SK-N-SH treated with all-trans-retinoic acid at 6 μM for 48 hours (cell line): ENCODE data around the gene SH3BGRL2.
"Not testable (repeated sequence)": the region's sequence is repeated elsewhere in the genome, so short reads cannot be mapped to it uniquely, and the experiment has no call there.

ENCODE experiments used
- ATAC-seq: fragments of 200-7000 bp; cut with Tn5 transposase; 3 replicates; pipeline ENCODE4 v1.9.1; 2020; ENCODE audit warnings: mild to moderate bottlenecking, moderate library complexity
- ARNTL ChIP-seq: fragments of 450-650 bp; formaldehyde crosslinking; IDR thresholded peaks from 2 replicates; pipeline ENCODE4 v1.5.0; 2020; ENCODE audit warnings: low read depth, mild to moderate bottlenecking, moderate library complexity, borderline replicate concordance
- BACH2 ChIP-seq: fragments of 250-450 bp; sonication (Bioruptor Pico); IDR thresholded peaks from 2 replicates; pipeline ENCODE4 v1.9.0; 2021; ENCODE audit warnings: mild to moderate bottlenecking, borderline replicate concordance
- CSDC2 ChIP-seq: fragments of 250-450 bp; sonication (Bioruptor Pico); IDR thresholded peaks from 2 replicates; pipeline ENCODE4 v1.5.0; 2020; ENCODE audit warnings: mild to moderate bottlenecking, moderate library complexity
- CSRNP3 ChIP-seq: fragments of 250-450 bp; sonication (Bioruptor Pico); IDR thresholded peaks from 2 replicates; pipeline ENCODE4 v1.5.1; 2021; ENCODE audit warnings: mild to moderate bottlenecking, moderate library complexity
- ESRRG ChIP-seq: fragments of 250-450 bp; sonication (Bioruptor Pico); IDR thresholded peaks from 2 replicates; pipeline ENCODE4 v1.6.1; 2021; ENCODE audit warnings: mild to moderate bottlenecking
- GLIS3 ChIP-seq: fragments of 250-450 bp; sonication (Bioruptor Pico); IDR thresholded peaks from 2 replicates; pipeline ENCODE4 v1.5.0; 2020; ENCODE audit warnings: mild to moderate bottlenecking, moderate library complexity
- ISL1 ChIP-seq: fragments of 250-450 bp; sonication (Bioruptor Pico); IDR thresholded peaks from 2 replicates; pipeline ENCODE4 v2.1.2; 2022; ENCODE audit warnings: mild to moderate bottlenecking, moderate library complexity
- OSR1 ChIP-seq: fragments of 250-450 bp; sonication (Bioruptor Pico); IDR thresholded peaks from 2 replicates; pipeline ENCODE4 v1.8.0; 2022; ENCODE audit warnings: moderate library complexity, mild to moderate bottlenecking, inconsistent platforms
- PPARA ChIP-seq: fragments of 250-450 bp; sonication (Bioruptor Pico); IDR thresholded peaks from 2 replicates; pipeline ENCODE4 v1.5.0; 2020; ENCODE audit warnings: mild to moderate bottlenecking, borderline replicate concordance
- RARB ChIP-seq: fragments of 250-450 bp; sonication (Bioruptor Pico); IDR thresholded peaks from 2 replicates; pipeline ENCODE4 v1.8.0; 2021; ENCODE audit warnings: mild to moderate bottlenecking, moderate library complexity
- SNAI2 ChIP-seq: fragments of 250-450 bp; sonication (Bioruptor Pico); IDR thresholded peaks from 2 replicates; pipeline ENCODE4 v1.5.0; 2020; ENCODE audit warnings: mild to moderate bottlenecking, moderate library complexity
- TOX ChIP-seq: fragments of 250-450 bp; sonication (Bioruptor Pico); IDR thresholded peaks from 2 replicates; pipeline ENCODE4 v1.8.0; 2021; ENCODE audit warnings: mild to moderate bottlenecking, moderate library complexity, borderline replicate concordance
- TSHZ2 ChIP-seq: fragments of 250-450 bp; sonication (Bioruptor Pico); IDR thresholded peaks from 2 replicates; pipeline ENCODE4 v1.5.0; 2020; ENCODE audit warnings: mild to moderate bottlenecking, moderate library complexity
- ZC3H10 ChIP-seq: fragments of 250-450 bp; sonication (Bioruptor Pico); IDR thresholded peaks from 2 replicates; pipeline ENCODE4 v1.5.1; 2021; ENCODE audit warnings: mild to moderate bottlenecking, moderate library complexity
- ZFP3 ChIP-seq: fragments of 250-450 bp; sonication (Bioruptor Pico); IDR thresholded peaks from 2 replicates; pipeline ENCODE4 v1.5.0; 2020; ENCODE audit warnings: mild to moderate bottlenecking, moderate library complexity
- ZFP30 ChIP-seq: fragments of 450-650 bp; formaldehyde crosslinking; IDR thresholded peaks from 2 replicates; pipeline ENCODE4 v1.5.0; 2022; ENCODE audit warnings: mild to moderate bottlenecking, moderate library complexity
- ZNF70 ChIP-seq: fragments of 450-650 bp; formaldehyde crosslinking; IDR thresholded peaks from 2 replicates; pipeline ENCODE4 v1.5.0; 2020; ENCODE audit warnings: mild to moderate bottlenecking, moderate library complexity
- TF ChIP-seq, protein P1 (sequence below): fragments of 250-450 bp; sonication (Bioruptor Pico); IDR thresholded peaks from 2 replicates; pipeline ENCODE4 v1.8.0; 2020; ENCODE audit warnings: mild to moderate bottlenecking, moderate library complexity, borderline replicate concordance
- TF ChIP-seq, protein P2 (sequence below): fragments of 250-450 bp; sonication (Bioruptor Pico); IDR thresholded peaks from 2 replicates; pipeline ENCODE4 v1.8.0; 2021; ENCODE audit warnings: low read depth, mild to moderate bottlenecking, moderate library complexity, borderline replicate concordance

Gene SH3BGRL2

GRCh38 chr6:79742030-79742429 is 110.9 kb downstream of the SH3BGRL2 start:
- ATAC-seq: no peak
- no peak for TF ChIP-seq TOX (CRISPR knock-in tag)
- no peak for TF ChIP-seq CSRNP3

GRCh38 chr6:79745282-79745681 is 114.2 kb downstream of the SH3BGRL2 start:
- not testable (repeated sequence) for ATAC-seq

DNA sequence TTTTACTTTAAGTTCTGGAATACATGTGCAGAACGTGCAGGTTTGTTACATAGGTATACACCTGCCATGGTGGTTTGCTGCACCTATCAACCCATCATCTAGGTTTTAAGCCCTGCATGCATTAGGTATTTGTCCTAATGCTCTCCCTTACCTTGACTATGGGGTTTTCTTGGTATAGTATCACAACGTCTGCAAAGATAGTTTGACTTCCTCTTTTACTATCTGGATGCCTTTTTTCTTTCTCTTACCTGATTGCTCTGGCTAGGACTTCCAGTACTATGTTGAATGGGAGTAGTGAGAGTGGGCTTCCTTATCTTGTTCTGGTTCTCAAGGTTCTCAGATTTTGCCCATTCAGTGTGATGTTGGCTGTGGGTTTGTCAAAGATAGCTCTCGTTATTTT is 115.2 kb downstream of the SH3BGRL2 start:
- ATAC-seq: not testable (repeated sequence)

- no peak for TF ChIP-seq BACH2 (CRISPR knock-in tag)
- no peak for TF ChIP-seq CSDC2 (CRISPR knock-in tag)
- no peak for TF ChIP-seq TSHZ2 (CRISPR knock-in tag)
- TF ChIP-seq ISL1: no peak
- TF ChIP-seq, protein P1, sequence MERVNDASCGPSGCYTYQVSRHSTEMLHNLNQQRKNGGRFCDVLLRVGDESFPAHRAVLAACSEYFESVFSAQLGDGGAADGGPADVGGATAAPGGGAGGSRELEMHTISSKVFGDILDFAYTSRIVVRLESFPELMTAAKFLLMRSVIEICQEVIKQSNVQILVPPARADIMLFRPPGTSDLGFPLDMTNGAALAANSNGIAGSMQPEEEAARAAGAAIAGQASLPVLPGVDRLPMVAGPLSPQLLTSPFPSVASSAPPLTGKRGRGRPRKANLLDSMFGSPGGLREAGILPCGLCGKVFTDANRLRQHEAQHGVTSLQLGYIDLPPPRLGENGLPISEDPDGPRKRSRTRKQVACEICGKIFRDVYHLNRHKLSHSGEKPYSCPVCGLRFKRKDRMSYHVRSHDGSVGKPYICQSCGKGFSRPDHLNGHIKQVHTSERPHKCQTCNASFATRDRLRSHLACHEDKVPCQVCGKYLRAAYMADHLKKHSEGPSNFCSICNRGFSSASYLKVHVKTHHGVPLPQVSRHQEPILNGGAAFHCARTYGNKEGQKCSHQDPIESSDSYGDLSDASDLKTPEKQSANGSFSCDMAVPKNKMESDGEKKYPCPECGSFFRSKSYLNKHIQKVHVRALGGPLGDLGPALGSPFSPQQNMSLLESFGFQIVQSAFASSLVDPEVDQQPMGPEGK (CRISPR knock-in tag): no peak
- TF ChIP-seq ZFP3 (CRISPR knock-in tag): no peak
- no peak for TF ChIP-seq TOX (CRISPR knock-in tag)
- TF ChIP-seq SNAI2 (CRISPR knock-in tag): no peak
- TF ChIP-seq CSRNP3: no peak
- no peak for TF ChIP-seq ZFP30 (CRISPR knock-in tag)
- no peak for TF ChIP-seq ARNTL (CRISPR knock-in tag)
- TF ChIP-seq, protein P2, sequence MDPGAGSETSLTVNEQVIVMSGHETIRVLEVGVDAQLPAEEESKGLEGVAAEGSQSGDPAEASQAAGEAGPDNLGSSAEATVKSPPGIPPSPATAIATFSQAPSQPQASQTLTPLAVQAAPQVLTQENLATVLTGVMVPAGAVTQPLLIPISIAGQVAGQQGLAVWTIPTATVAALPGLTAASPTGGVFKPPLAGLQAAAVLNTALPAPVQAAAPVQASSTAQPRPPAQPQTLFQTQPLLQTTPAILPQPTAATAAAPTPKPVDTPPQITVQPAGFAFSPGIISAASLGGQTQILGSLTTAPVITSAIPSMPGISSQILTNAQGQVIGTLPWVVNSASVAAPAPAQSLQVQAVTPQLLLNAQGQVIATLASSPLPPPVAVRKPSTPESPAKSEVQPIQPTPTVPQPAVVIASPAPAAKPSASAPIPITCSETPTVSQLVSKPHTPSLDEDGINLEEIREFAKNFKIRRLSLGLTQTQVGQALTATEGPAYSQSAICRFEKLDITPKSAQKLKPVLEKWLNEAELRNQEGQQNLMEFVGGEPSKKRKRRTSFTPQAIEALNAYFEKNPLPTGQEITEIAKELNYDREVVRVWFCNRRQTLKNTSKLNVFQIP (CRISPR knock-in tag): no peak
- TF ChIP-seq ESRRG (CRISPR knock-in tag): no peak
- no peak for TF ChIP-seq RARB (CRISPR knock-in tag)
- no peak for TF ChIP-seq OSR1 (CRISPR knock-in tag)
- TF ChIP-seq ZC3H10 (CRISPR knock-in tag): no peak
- no peak for TF ChIP-seq ZNF70
- no peak for TF ChIP-seq PPARA (CRISPR knock-in tag)
- TF ChIP-seq GLIS3 (CRISPR knock-in tag): no peak
- TF ChIP-seq, all 23 proteins: peak for 0
- no peak for ATAC-seq
These were observed 119.7 kb downstream of the SH3BGRL2 start for GRCh38 chr6:79750806-79751205.
